Right lobe of liver (tissue), 4 donors: Measurements from ENCODE around the gene AFP.

Experiments used
- CTCF ChIP-seq, 4 donors: fragments of 200-600 bp in 3 of 4; fragments of 450-650 bp in 1 of 4; IDR thresholded peaks; one replicate each; pipeline versions ENCODE4 v1.5.1 to v1.8.0; 2016 to 2022; ENCODE audit warnings: antibody characterized with exemption in 4 of 4, mild to moderate bottlenecking in 2 of 4
- POLR2A ChIP-seq: fragments of 450-650 bp; IDR thresholded peaks from one replicate; pipeline ENCODE4 v1.6.1; 2017; ENCODE audit warnings: antibody characterized with exemption, mild to moderate bottlenecking
- donor health status: DM: no; HTN: no; CAD: no.
- donor health status: DM: no; HTN: no; CAD: no.
- donor health status: DM: no; HTN: yes; CAD: no.

GRCh38 chr4:73429118-73429517 is 6.9 kb upstream of the AFP start:
- TF ChIP-seq CTCF (IDR thresholded peaks at IDR 0.05) (no peak), POLR2A (no peak)
